HFF-Myc (cell line): ENCODE measurements around the gene DAW1.

Source experiments
- DNase-seq: peaks from one replicate; pipeline ENCODE4 v3.0.0-alpha.2; 2011; ENCODE audit warnings: low read depth; ENCODE audit errors: extremely low read depth
- H3K4me3 ChIP-seq: replicated peaks from 2 replicates; pipeline ENCODE4 v1.5.1; 2011; ENCODE audit warnings: low read depth, mild to moderate bottlenecking, control low read depth, low read length
- CTCF ChIP-seq: IDR thresholded peaks from 2 replicates; pipeline ENCODE4 v1.5.1; 2012; ENCODE audit warnings: mild to moderate bottlenecking, low read depth, low read length, control low read depth; ENCODE audit errors: missing control alignments

Gene DAW1

GRCh38 chr2:227870710-227871374 lies 589 bp upstream of the DAW1 start:
- peak overlapping the region; percentile 35 for H3K4me3 ChIP-seq
- no peak for TF ChIP-seq CTCF
- DNase-seq, result no peak

- no peak overlapping the region for H3K4me3 ChIP-seq
- DNase-seq, result no peak
- no peak for TF ChIP-seq CTCF
These were observed 1.2 kb downstream of the DAW1 start for GRCh38 chr2:227872676-227873075.

GRCh38 chr2:227876300-227876801 lies 4.9 kb downstream of the DAW1 start:
- no peak overlapping the region for H3K4me3 ChIP-seq
- no peak for DNase-seq
- TF ChIP-seq CTCF, result no peak

- no peak for TF ChIP-seq CTCF
- no peak overlapping the region for H3K4me3 ChIP-seq
- no peak for DNase-seq
These were observed 6.2 kb downstream of the DAW1 start for GRCh38 chr2:227877421-227878310.

- DNase-seq, result no peak
- TF ChIP-seq CTCF, result no peak
- no peak overlapping the region for H3K4me3 ChIP-seq
These were observed 9.0 kb downstream of the DAW1 start for GRCh38 chr2:227880460-227880859.

- H3K4me3 ChIP-seq, result no peak overlapping the region
- no peak for TF ChIP-seq CTCF
- DNase-seq, result no peak
These were observed 10.6 kb downstream of the DAW1 start for GRCh38 chr2:227881866-227882517.
